KBM-7 (cell line): Measurements from ENCODE around the gene SAFB2.

Experiments used
- DNase-seq: peaks from one replicate; pipeline ENCODE4 v3.0.0-alpha.2; 2015
- in situ Hi-C: fragments of 300-500 bp; cut with MboI; formaldehyde crosslinking; loops from 2 replicates; pipeline ENCODE4 v1.14.3; 2020; ENCODE audit warnings: low sequenced_read_pairs, low pct_unique_long_range_greater_than_20kb, mixed read lengths

The SAFB2 gene

GRCh38 chr19:5588906-5589676 is 33.5 kb downstream of the SAFB2 start:
- DNase-seq = no peak
- in situ Hi-C loops = no loop called here

- in situ Hi-C loops = no loop called here
- DNase-seq = no peak
Measured at GRCh38 chr19:5588441-5588840, 34.1 kb downstream of the SAFB2 start.

- in situ Hi-C loops = no loop called here
- no peak for DNase-seq
Measured at GRCh38 chr19:5587661-5588060, 34.9 kb downstream of the SAFB2 start.

- no peak for DNase-seq
- in situ Hi-C loops = no loop called here
Measured at GRCh38 chr19:5587071-5587455, 35.5 kb downstream of the SAFB2 start.

GRCh38 chr19:5586300-5587070 is 36.1 kb downstream of the SAFB2 start:
- DNase-seq = no peak
- in situ Hi-C loops = no loop called here

- DNase-seq = peak; percentile 67
- in situ Hi-C loops = no loop called here
Measured at GRCh38 chr19:5585461-5586299, 36.9 kb downstream of the SAFB2 start.

GRCh38 chr19:5580161-5580571 is 42.4 kb downstream of the SAFB2 start:
- in situ Hi-C loops = no loop called here

GRCh38 chr19:5579697-5580096 is 42.9 kb downstream of the SAFB2 start:
- DNase-seq = no peak
- in situ Hi-C loops = no loop called here

More at GRCh38 chr19:5580161-5580571, 42.4 kb downstream of the SAFB2 start:
- peak; percentile 45 for DNase-seq

GRCh38 chr19:5579286-5579685 is 43.3 kb downstream of the SAFB2 start:
- no peak for DNase-seq
- in situ Hi-C loops = no loop called here

- DNase-seq = peak; percentile 67
- in situ Hi-C loops = no loop called here
Measured at GRCh38 chr19:5578097-5578846, 44.3 kb downstream of the SAFB2 start.

- no peak for DNase-seq
- in situ Hi-C loops = no loop called here
Measured at GRCh38 chr19:5575590-5575989, 47.0 kb downstream of the SAFB2 start.

- DNase-seq = no peak
- in situ Hi-C loops = no loop called here
Measured at GRCh38 chr19:5572556-5573286, 49.9 kb downstream of the SAFB2 start.

GRCh38 chr19:5571777-5572176 is 50.8 kb downstream of the SAFB2 start:
- DNase-seq = no peak
- in situ Hi-C loops = no loop called here

GRCh38 chr19:5567970-5568407 is 54.6 kb downstream of the SAFB2 start:
- in situ Hi-C loops = no loop called here
- no peak for DNase-seq

GRCh38 chr19:5567360-5567969 is 55.1 kb downstream of the SAFB2 start, which contains the start of gene TINCR:
Gene TINCR (minus strand): TSS chr19:5567953.
- in situ Hi-C loops = no loop called here

GRCh38 chr19:5564930-5565329 is 57.6 kb downstream of the SAFB2 start:
- in situ Hi-C loops = no loop called here
- DNase-seq = no peak

More at GRCh38 chr19:5567360-5567969, 55.1 kb downstream of the SAFB2 start, which contains the start of gene TINCR:
- DNase-seq = no peak

GRCh38 chr19:5563935-5564612 is 58.5 kb downstream of the SAFB2 start:
- peak; percentile 44 for DNase-seq
- in situ Hi-C loops = no loop called here
